Natural killer cell (primary cell): ENCODE data around the gene IPO9. TPM values are rescaled to one million over a fixed set of nuclear protein-coding genes. Genes with fewer than 3 reads are reported as not detected.

Experiments used
- ATAC-seq, 3 donors: fragments of 150-1000 bp in 2 of 3; fragments of 200-7000 bp in 1 of 3; cut with Tn5 transposase; 1 replicate in 1 of 3; 2 replicates in 2 of 3; pipeline ENCODE4 v1.10.0; 2021; ENCODE audit warnings: mild to moderate bottlenecking in 2 of 3, moderate library complexity in 2 of 3
- DNase-seq, 2 donors: peaks; one replicate each; pipeline versions ENCODE4 v3.0.0 to v3.0.0-alpha.2; 2013 to 2021; ENCODE audit warnings: mixed read lengths in 1 of 2
- H3K27ac ChIP-seq: one replicate; pipeline ENCODE4 v1.5.1; 2013; ENCODE audit warnings: mild to moderate bottlenecking, low read length
- H3K27me3 ChIP-seq: one replicate; pipeline ENCODE4 v1.6.1; 2013; ENCODE audit warnings: low read length; ENCODE audit not compliant: control insufficient read depth, insufficient read depth
- H3K36me3 ChIP-seq: one replicate; pipeline ENCODE4 v1.6.1; 2013; ENCODE audit warnings: low read length; ENCODE audit not compliant: control insufficient read depth, insufficient read depth
- H3K4me1 ChIP-seq: one replicate; pipeline ENCODE4 v1.6.1; 2013; ENCODE audit warnings: low read length; ENCODE audit not compliant: control insufficient read depth, insufficient read depth
- H3K4me3 ChIP-seq: one replicate; pipeline ENCODE4 v1.5.1; 2013; ENCODE audit warnings: low read length
- H3K9me3 ChIP-seq: one replicate; pipeline ENCODE4 v1.6.1; 2013; ENCODE audit warnings: low read length; ENCODE audit not compliant: control insufficient read depth, insufficient read depth
- H3K27ac Mint-ChIP-seq, 2 donors: one replicate each; pipeline ENCODE4 v1.8.0; 2022; ENCODE audit warnings: mild to moderate bottlenecking in 2 of 2, mixed read lengths in 2 of 2, moderate library complexity in 1 of 2
- H3K27me3 Mint-ChIP-seq, 2 donors: one replicate each; pipeline ENCODE4 v1.8.0; 2022; ENCODE audit warnings: low read depth in 2 of 2, mixed read lengths in 2 of 2
- H3K36me3 Mint-ChIP-seq: one replicate; pipeline ENCODE4 v1.8.0; 2022; ENCODE audit warnings: mixed read lengths
- H3K4me1 Mint-ChIP-seq, 2 donors: one replicate each; pipeline ENCODE4 v1.8.0; 2022; ENCODE audit warnings: mixed read lengths in 2 of 2
- H3K4me3 Mint-ChIP-seq: one replicate; pipeline ENCODE4 v1.8.0; 2022; ENCODE audit warnings: mild to moderate bottlenecking, moderate library complexity, mixed read lengths
- H3K9me3 Mint-ChIP-seq, 2 donors: one replicate each; pipeline ENCODE4 v1.8.0; 2022; ENCODE audit warnings: mixed read lengths in 2 of 2
- CTCF ChIP-seq: fragments of 200-600 bp; IDR thresholded peaks from one replicate; pipeline ENCODE4 v1.8.0; 2022; ENCODE audit warnings: antibody characterized with exemption
- WGBS: methylation state at CpG from one replicate; pipeline ENCODE4 v1.1.7; 2013; ENCODE audit warnings: missing lambda C conversion rate; ENCODE audit not compliant: insufficient coverage; 5-methylcytosine and 5-hydroxymethylcytosine counted together
- intact Hi-C: fragments of 100-400 bp; cut with micrococcal nuclease; formaldehyde crosslinking; loops from one replicate; pipeline ENCODE4 v1.14.2; 2022
- total RNA-seq, 4 donors: library from RNA; stranded (reverse); fragments of 120-200 nt in 1 of 4; gene quantifications; one replicate each; pipeline versions ENCODE4 v1.2.3 to v1.2.4, GENCODE V29; 2013 to 2022

Gene IPO9
- 10 to 100 TPM; 27.0 to 35.5 (median 34.6) TPM for total RNA-seq
- 26.2 TPM for total RNA-seq (2013)

- Mint-ChIP-seq H3K9me3 (no peaks in the 10 kb centered on the region), H3K27me3 (no peaks in the 10 kb centered on the region), H3K36me3 (no peaks in the 10 kb centered on the region), H3K4me1 (peaks cover 26 to 33% of the 10 kb centered on the region in 2 donors), H3K4me3 (peak within 1 kb of the TSS; percentile 100), H3K27ac (peak within 1 kb of the TSS; percentile 93 to 98)
- DNase-seq (peak; percentile 96 to 98), ATAC-seq (peak; percentile 95 to 98 (median 98))
- peak within 1 kb of the TSS; percentile 98 for H3K4me3 ChIP-seq
- no peaks in the 10 kb centered on the region for H3K9me3 ChIP-seq
- intact Hi-C loops = loop anchor here (5.0 kb wide), 1 partner anchor 128 kb away; the partner anchor contains the start of gene TIMM17A
- under 1% methylated on average over 57 of the region's 58 CpGs for WGBS
- H3K27ac ChIP-seq = peak within 1 kb of the TSS; percentile 89
- H3K27me3 ChIP-seq = no peaks in the 10 kb centered on the region
- peak; percentile 97 for TF ChIP-seq CTCF
- peaks cover 13% of the 10 kb centered on the region for H3K4me1 ChIP-seq
- H3K36me3 ChIP-seq = no peaks in the 10 kb centered on the region
Observed at GRCh38 chr1:201828820-201829774, at the start of gene IPO9. Gene IPO9, plus strand, starts transcription at chr1:201829157. Its CDS starts 53 bp downstream, at chr1:201829210.

- Histone ChIP-seq H3K4me3 (no peak overlapping the region), H3K9me3 (no peaks in the 10 kb centered on the region), H3K27ac (no peak overlapping the region), H3K36me3 (no peaks in the 10 kb centered on the region), H3K27me3 (no peaks in the 10 kb centered on the region), H3K4me1 (no peaks in the 10 kb centered on the region)
- no peaks in the 10 kb centered on the region for H3K36me3 Mint-ChIP-seq
- intact Hi-C loops = no loop called here
- H3K27me3 Mint-ChIP-seq = peaks cover 5 to 14% of the 10 kb centered on the region in 2 donors
- DNase-seq = no peak
- no peak for ATAC-seq
- no peaks in the 10 kb centered on the region for H3K9me3 Mint-ChIP-seq
- H3K4me1 Mint-ChIP-seq = no peaks in the 10 kb centered on the region
- WGBS = 99% methylated on average over 5 of the region's 6 CpGs
- no peak overlapping the region for H3K27ac Mint-ChIP-seq
- H3K4me3 Mint-ChIP-seq = no peak overlapping the region
- TF ChIP-seq CTCF = no peak
Observed at GRCh38 chr1:201779351-201779880, 49.5 kb upstream of the IPO9 start.

GRCh38 chr1:201780952-201781351 is 48.0 kb upstream of the IPO9 start:
- ATAC-seq (no peak), DNase-seq (no peak)
- Histone ChIP-seq H3K4me1 (no peaks in the 10 kb centered on the region), H3K36me3 (no peaks in the 10 kb centered on the region), H3K9me3 (no peaks in the 10 kb centered on the region), H3K27ac (no peak overlapping the region), H3K27me3 (no peaks in the 10 kb centered on the region), H3K4me3 (no peak overlapping the region)
- Mint-ChIP-seq H3K27me3 (peaks cover 3 to 8% of the 10 kb centered on the region in 2 donors), H3K4me1 (no peaks in the 10 kb centered on the region), H3K4me3 (no peak overlapping the region), H3K36me3 (no peaks in the 10 kb centered on the region), H3K27ac (no peak overlapping the region), H3K9me3 (no peaks in the 10 kb centered on the region)
- intact Hi-C loops = no loop called here
- WGBS = 77% methylated on average over 6 of the region's 6 CpGs
- TF ChIP-seq CTCF = no peak
